GM21576 (cell line): ENCODE data around the gene ZRANB3.
"Not testable (repeated sequence)": the region's sequence is repeated elsewhere in the genome, so short reads cannot be mapped to it uniquely, and the experiment has no call there.

Source experiments
- ATAC-seq: cut with Tn5 transposase; IDR thresholded peaks from one replicate; pipeline ENCODE4 v1.9.1; 2021; ENCODE audit warnings: mild to moderate bottlenecking, moderate library complexity; ENCODE audit not compliant: unreplicated experiment

The ZRANB3 gene

GRCh38 chr2:135093193-135093592, 437.8 kb downstream of the ZRANB3 start:
- no peak for ATAC-seq

- no peak for ATAC-seq
Observed at GRCh38 chr2:135091681-135092080, 439.3 kb downstream of the ZRANB3 start.

GRCh38 chr2:135089597-135089996, 441.4 kb downstream of the ZRANB3 start:
- not testable (repeated sequence) for ATAC-seq
